Vagina (tissue), 2 donors: ENCODE measurements around the gene ERFE.

Experiments
- POLR2A ChIP-seq, 2 donors: fragments of 450-650 bp; IDR thresholded peaks; one replicate each; pipeline ENCODE4 v1.6.1; 2017; ENCODE audit warnings: antibody characterized with exemption in 2 of 2, mild to moderate bottlenecking in 2 of 2, moderate library complexity in 2 of 2
- POLR2AphosphoS5 ChIP-seq, 2 donors: sonication (generic); formaldehyde crosslinking; IDR thresholded peaks; one replicate each; pipeline ENCODE4 v1.9.0; 2017; ENCODE audit warnings: antibody characterized with exemption in 2 of 2, mild to moderate bottlenecking in 2 of 2, low read depth in 1 of 2; ENCODE audit not compliant: insufficient read depth in 1 of 2
- TF ChIP-seq, protein P1 (sequence below), 3 experiments: fragments of 450-650 bp in 2 of 3; fragments of 200-600 bp in 1 of 3; sonication (generic) in 1 of 3; IDR thresholded peaks; one replicate each; pipeline ENCODE4 v1.5.1; 2017 to 2019; ENCODE audit warnings: antibody characterized with exemption in 3 of 3, mild to moderate bottlenecking in 2 of 3, moderate library complexity in 2 of 3

DNA sequence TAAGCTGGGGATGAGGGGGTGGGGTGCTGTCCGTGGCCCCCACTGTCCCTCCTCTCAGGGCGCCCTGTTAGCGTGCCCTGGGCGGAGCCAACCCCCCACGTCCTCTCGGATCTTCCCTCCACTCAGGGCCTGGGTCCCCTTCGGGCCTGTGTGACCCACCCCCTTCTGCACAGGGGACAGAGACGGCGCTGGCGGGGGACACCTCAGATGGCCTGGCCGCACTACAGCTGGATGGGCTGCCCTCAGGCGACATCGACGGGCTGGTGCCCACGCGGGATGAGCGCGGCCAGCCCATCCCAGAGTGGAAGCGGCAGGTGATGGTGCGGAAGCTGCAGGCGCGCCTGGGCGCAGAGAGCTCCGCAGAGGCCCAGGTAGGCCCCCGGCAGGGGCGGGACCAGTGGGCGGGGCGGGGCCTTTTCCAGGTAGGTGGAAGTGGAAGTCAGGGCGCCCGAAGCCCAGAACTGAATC is 30.2 kb upstream of the ERFE start:
- TF ChIP-seq, protein P1, sequence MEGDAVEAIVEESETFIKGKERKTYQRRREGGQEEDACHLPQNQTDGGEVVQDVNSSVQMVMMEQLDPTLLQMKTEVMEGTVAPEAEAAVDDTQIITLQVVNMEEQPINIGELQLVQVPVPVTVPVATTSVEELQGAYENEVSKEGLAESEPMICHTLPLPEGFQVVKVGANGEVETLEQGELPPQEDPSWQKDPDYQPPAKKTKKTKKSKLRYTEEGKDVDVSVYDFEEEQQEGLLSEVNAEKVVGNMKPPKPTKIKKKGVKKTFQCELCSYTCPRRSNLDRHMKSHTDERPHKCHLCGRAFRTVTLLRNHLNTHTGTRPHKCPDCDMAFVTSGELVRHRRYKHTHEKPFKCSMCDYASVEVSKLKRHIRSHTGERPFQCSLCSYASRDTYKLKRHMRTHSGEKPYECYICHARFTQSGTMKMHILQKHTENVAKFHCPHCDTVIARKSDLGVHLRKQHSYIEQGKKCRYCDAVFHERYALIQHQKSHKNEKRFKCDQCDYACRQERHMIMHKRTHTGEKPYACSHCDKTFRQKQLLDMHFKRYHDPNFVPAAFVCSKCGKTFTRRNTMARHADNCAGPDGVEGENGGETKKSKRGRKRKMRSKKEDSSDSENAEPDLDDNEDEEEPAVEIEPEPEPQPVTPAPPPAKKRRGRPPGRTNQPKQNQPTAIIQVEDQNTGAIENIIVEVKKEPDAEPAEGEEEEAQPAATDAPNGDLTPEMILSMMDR (IDR thresholded peaks at IDR 0.05), result no peak
- TF ChIP-seq POLR2A (IDR thresholded peaks at IDR 0.05), result no peak
- TF ChIP-seq POLR2AphosphoS5 (IDR thresholded peaks at IDR 0.05; ENCODE audit: insufficient read depth in 1 of 2, low read depth in 1 of 2), result no peak
